Astrocyte (in vitro differentiated cells and primary cell): Measurements from ENCODE around the gene RGS10. TPM values are rescaled to one million over a fixed set of nuclear protein-coding genes. Genes with fewer than 3 reads are reported as not detected.

Experiments used
- DNase-seq: peaks from one replicate; pipeline ENCODE4 v3.0.0-alpha.2; 2010; ENCODE audit warnings: low read depth
- FAIRE-seq: peaks from 2 replicates; lab custom pipeline; 2011; peaks lifted over from hg19 to GRCh38; lab: Jason Lieb, UNC
- H2AFZ ChIP-seq: 2 replicates; pipeline ENCODE4 v1.6.0; 2012; ENCODE audit warnings: low read depth, low read length, inconsistent platforms
- H3K27ac ChIP-seq: 2 replicates; pipeline ENCODE4 v1.5.1; 2011; ENCODE audit warnings: low read depth, low read length, inconsistent platforms
- H3K27me3 ChIP-seq: 2 replicates; pipeline ENCODE4 v1.6.0; 2011; ENCODE audit warnings: low read length, inconsistent platforms; ENCODE audit not compliant: insufficient read depth
- H3K36me3 ChIP-seq: 2 replicates; pipeline ENCODE4 v1.5.1; 2011; ENCODE audit warnings: low read length, inconsistent platforms; ENCODE audit not compliant: insufficient read depth
- H3K4me1 ChIP-seq: 2 replicates; pipeline ENCODE4 v1.5.1; 2011; ENCODE audit warnings: low read length, inconsistent platforms; ENCODE audit not compliant: insufficient read depth
- H3K4me2 ChIP-seq: 2 replicates; pipeline ENCODE4 v1.6.0; 2012; ENCODE audit warnings: low read length, inconsistent platforms
- H3K4me3 ChIP-seq: 2 replicates; pipeline ENCODE4 v1.5.1; 2011; ENCODE audit warnings: low read depth, mild to moderate bottlenecking, low read length, inconsistent platforms; ENCODE audit not compliant: insufficient read depth
- H3K79me2 ChIP-seq: 2 replicates; pipeline ENCODE4 v1.6.0; 2012; ENCODE audit warnings: mild to moderate bottlenecking, low read length, inconsistent platforms; ENCODE audit not compliant: insufficient read depth
- H3K9ac ChIP-seq: 2 replicates; pipeline ENCODE4 v1.6.0; 2012; ENCODE audit warnings: mild to moderate bottlenecking, low read length, inconsistent platforms
- H3K9me3 ChIP-seq: 2 replicates; pipeline ENCODE4 v1.5.1; 2012; ENCODE audit warnings: low read depth, mild to moderate bottlenecking, low read length, inconsistent platforms; ENCODE audit not compliant: insufficient read depth
- H4K20me1 ChIP-seq: 2 replicates; pipeline ENCODE4 v1.6.0; 2012; ENCODE audit warnings: low read length, inconsistent platforms; ENCODE audit not compliant: insufficient read depth
- H3K27ac Mint-ChIP-seq: one replicate; pipeline ENCODE4 v1.8.0; 2021; ENCODE audit warnings: mild to moderate bottlenecking, mixed read lengths; ENCODE audit not compliant: unreplicated experiment
- H3K27me3 Mint-ChIP-seq: one replicate; pipeline ENCODE4 v1.8.0; 2021; ENCODE audit warnings: low read depth, mixed read lengths; ENCODE audit not compliant: unreplicated experiment
- H3K36me3 Mint-ChIP-seq: one replicate; pipeline ENCODE4 v1.8.0; 2021; ENCODE audit warnings: low read depth, mixed read lengths; ENCODE audit not compliant: unreplicated experiment
- H3K4me1 Mint-ChIP-seq: one replicate; pipeline ENCODE4 v1.8.0; 2021; ENCODE audit warnings: low read depth, mixed read lengths; ENCODE audit not compliant: unreplicated experiment
- H3K4me3 Mint-ChIP-seq: one replicate; pipeline ENCODE4 v1.8.0; 2021; ENCODE audit warnings: mild to moderate bottlenecking, moderate library complexity, mixed read lengths; ENCODE audit not compliant: unreplicated experiment
- H3K9me3 Mint-ChIP-seq: one replicate; pipeline ENCODE4 v1.8.0; 2021; ENCODE audit warnings: mild to moderate bottlenecking, mixed read lengths; ENCODE audit not compliant: unreplicated experiment
- EZH2 ChIP-seq: IDR thresholded peaks from 2 replicates; pipeline ENCODE4 v1.6.1; 2012; ENCODE audit warnings: mild to moderate bottlenecking, low read length, inconsistent platforms; ENCODE audit not compliant: insufficient read depth
- total RNA-seq: library from RNA; stranded (reverse); gene quantifications from 2 replicates; pipeline ENCODE4 v1.2.1, GENCODE V29; 2021
- TF ChIP-seq, protein P1 (sequence below): IDR thresholded peaks from 2 replicates; pipeline ENCODE4 v1.5.1; 2011; ENCODE audit warnings: low read depth, mild to moderate bottlenecking, inconsistent platforms, low read length, moderate library complexity; ENCODE audit not compliant: insufficient read depth

Gene RGS10
- total RNA-seq, 1 donor from 2014 or later, result 40.1 TPM

GRCh38 chr10:119479532-119479931, 63.0 kb downstream of the RGS10 start:
- Histone ChIP-seq H2AFZ (no peak overlapping the region), H3K4me3 (no peak overlapping the region), H3K79me2 (no peaks in the 10 kb centered on the region), H3K27ac (no peak overlapping the region), H3K36me3 (no peaks in the 10 kb centered on the region), H4K20me1 (no peaks in the 10 kb centered on the region), H3K27me3 (peaks cover 42% of the 10 kb centered on the region), H3K9ac (no peak overlapping the region), H3K4me1 (no peaks in the 10 kb centered on the region), H3K9me3 (no peaks in the 10 kb centered on the region), H3K4me2 (peak overlapping the region; percentile 30)
- DNase-seq, result no peak
- Mint-ChIP-seq H3K27me3 (peaks cover 60% of the 10 kb centered on the region), H3K27ac (no peak overlapping the region), H3K4me1 (peaks cover 2% of the 10 kb centered on the region), H3K36me3 (peaks cover 2% of the 10 kb centered on the region), H3K4me3 (no peak overlapping the region), H3K9me3 (peaks cover 8% of the 10 kb centered on the region)
- no peak for TF ChIP-seq EZH2
- no peak for FAIRE-seq

DNA sequence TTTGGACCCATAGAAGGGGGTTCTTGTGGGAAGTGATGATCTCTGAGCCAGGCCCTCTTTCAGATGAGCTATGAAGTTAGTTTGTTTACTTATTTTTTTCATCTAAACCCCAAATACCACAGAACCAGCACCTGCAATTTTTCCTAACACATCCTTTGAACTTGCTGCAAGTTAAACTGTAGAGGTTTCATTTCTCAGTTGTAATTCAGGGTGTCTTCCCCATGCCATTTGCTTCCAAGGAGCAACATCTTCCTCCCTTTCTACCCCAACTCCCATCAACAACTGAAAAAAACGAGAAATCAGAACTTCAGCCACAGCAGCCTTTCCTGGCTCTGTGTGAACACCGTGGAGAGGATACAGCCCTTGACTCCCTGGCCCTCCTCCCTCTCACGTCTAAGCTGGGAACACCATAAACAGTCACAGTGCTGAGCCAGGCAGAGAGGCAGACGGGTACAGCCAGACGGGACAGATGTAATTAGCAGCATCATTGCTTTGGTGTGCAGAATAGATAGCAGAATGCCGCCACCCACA, 63.6 kb downstream of the RGS10 start:
- Histone ChIP-seq H4K20me1 (no peaks in the 10 kb centered on the region), H3K9me3 (no peaks in the 10 kb centered on the region), H3K4me2 (peak overlapping the region; percentile 30), H3K79me2 (no peaks in the 10 kb centered on the region), H3K4me3 (no peak overlapping the region), H3K4me1 (no peaks in the 10 kb centered on the region), H3K9ac (no peak overlapping the region), H2AFZ (no peak overlapping the region), H3K36me3 (no peaks in the 10 kb centered on the region), H3K27me3 (peaks cover 45% of the 10 kb centered on the region), H3K27ac (no peak overlapping the region)
- Mint-ChIP-seq H3K4me3 (no peak overlapping the region), H3K27ac (no peak overlapping the region), H3K36me3 (peaks cover 2% of the 10 kb centered on the region), H3K27me3 (peaks cover 63% of the 10 kb centered on the region), H3K4me1 (peaks cover 2% of the 10 kb centered on the region), H3K9me3 (peaks cover 11% of the 10 kb centered on the region)
- DNase-seq, result no peak
- FAIRE-seq, result no peak
- TF ChIP-seq EZH2, result no peak
- TF ChIP-seq, protein P1, sequence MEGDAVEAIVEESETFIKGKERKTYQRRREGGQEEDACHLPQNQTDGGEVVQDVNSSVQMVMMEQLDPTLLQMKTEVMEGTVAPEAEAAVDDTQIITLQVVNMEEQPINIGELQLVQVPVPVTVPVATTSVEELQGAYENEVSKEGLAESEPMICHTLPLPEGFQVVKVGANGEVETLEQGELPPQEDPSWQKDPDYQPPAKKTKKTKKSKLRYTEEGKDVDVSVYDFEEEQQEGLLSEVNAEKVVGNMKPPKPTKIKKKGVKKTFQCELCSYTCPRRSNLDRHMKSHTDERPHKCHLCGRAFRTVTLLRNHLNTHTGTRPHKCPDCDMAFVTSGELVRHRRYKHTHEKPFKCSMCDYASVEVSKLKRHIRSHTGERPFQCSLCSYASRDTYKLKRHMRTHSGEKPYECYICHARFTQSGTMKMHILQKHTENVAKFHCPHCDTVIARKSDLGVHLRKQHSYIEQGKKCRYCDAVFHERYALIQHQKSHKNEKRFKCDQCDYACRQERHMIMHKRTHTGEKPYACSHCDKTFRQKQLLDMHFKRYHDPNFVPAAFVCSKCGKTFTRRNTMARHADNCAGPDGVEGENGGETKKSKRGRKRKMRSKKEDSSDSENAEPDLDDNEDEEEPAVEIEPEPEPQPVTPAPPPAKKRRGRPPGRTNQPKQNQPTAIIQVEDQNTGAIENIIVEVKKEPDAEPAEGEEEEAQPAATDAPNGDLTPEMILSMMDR, result no peak

DNA sequence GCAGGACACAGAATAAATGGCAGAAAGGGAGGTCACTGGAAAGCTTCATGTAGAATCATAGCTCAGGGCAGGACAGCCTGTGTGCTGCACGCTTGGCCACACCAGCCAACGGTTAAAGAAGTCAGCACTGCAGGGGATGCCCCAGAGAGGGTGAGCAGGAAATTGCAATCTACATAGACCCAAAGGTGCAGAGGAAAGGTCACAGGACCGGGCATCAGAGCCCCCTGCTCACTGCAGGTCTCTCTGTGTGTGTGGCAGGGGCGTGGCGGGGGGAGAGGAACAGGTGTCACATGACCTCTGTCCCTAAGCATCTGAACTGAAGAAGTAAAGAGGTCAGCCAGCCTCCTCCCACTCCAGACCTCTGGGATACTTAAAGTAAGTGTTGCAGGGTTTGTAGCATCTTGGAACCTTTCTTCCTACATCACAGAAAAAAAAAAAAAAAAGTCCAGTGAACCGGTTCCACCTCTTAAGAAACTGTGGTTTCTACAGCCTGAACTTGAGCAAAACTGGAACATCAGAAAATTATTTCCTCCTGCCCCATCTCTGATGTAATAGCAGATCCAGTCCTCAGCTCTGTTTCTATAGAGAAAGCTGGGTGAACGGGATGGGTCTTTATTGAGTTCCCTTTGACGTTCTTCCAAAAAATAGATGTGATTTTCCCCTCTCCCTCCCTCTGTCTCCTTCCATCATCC, 64.3 kb downstream of the RGS10 start:
- Histone ChIP-seq H3K36me3 (no peaks in the 10 kb centered on the region), H3K79me2 (no peaks in the 10 kb centered on the region), H3K4me1 (no peaks in the 10 kb centered on the region), H4K20me1 (no peaks in the 10 kb centered on the region), H3K27ac (no peak overlapping the region), H3K9me3 (no peaks in the 10 kb centered on the region), H3K4me3 (no peak overlapping the region), H2AFZ (no peak overlapping the region), H3K9ac (no peak overlapping the region), H3K27me3 (peaks cover 45% of the 10 kb centered on the region), H3K4me2 (no peak overlapping the region)
- H3K27ac Mint-ChIP-seq, result no peak overlapping the region
- H3K4me1 Mint-ChIP-seq, result peaks cover 2% of the 10 kb centered on the region
- peaks cover 66% of the 10 kb centered on the region for H3K27me3 Mint-ChIP-seq
- no peak for FAIRE-seq
- peaks cover 15% of the 10 kb centered on the region for H3K9me3 Mint-ChIP-seq
- peaks cover 2% of the 10 kb centered on the region for H3K36me3 Mint-ChIP-seq
- TF ChIP-seq EZH2, result no peak
- TF ChIP-seq, protein P1, result no peak
- no peak for DNase-seq
- no peak overlapping the region for H3K4me3 Mint-ChIP-seq
